IMR-90 (cell line): Measurements from ENCODE around the gene MAOA. TPM values are rescaled to one million over a fixed set of nuclear protein-coding genes. Genes with fewer than 3 reads are reported as not detected.

ENCODE experiments used
- ATAC-seq: fragments of 200-7000 bp; cut with Tn5 transposase; 2 replicates; pipeline ENCODE4 v1.9.1; 2020; ENCODE audit warnings: low read depth, mild to moderate bottlenecking, moderate library complexity
- BruUV-seq: library from RNA; stranded (reverse); fragments of 400-500 nt; replicated peaks from 2 replicates; lab custom pipeline; 2021; lab: Mats Ljungman, UMichigan
- CTCF ChIA-PET: fragments of 300-600 bp; formaldehyde crosslinking; extraction: SDS; loops from one replicate; lab custom pipeline; 2021; ENCODE audit warnings: antibody characterized with exemption; lab: Yijun Ruan, JAX
- POLR2A ChIA-PET: fragments of 300-600 bp; sonication (Branson Sonifier 250); formaldehyde crosslinking; loops from one replicate; lab custom pipeline; 2022; ENCODE audit warnings: antibody characterized with exemption; ENCODE audit not compliant: unreplicated experiment; lab: Charles Lee
- DNase-seq: peaks from one replicate; pipeline ENCODE4 v3.0.0; 2013
- H2AFZ ChIP-seq: replicated peaks from 2 replicates; pipeline ENCODE3; 2013; ENCODE audit warnings: low read length, mild to moderate bottlenecking; ENCODE audit not compliant: poor library complexity
- H2AK5ac ChIP-seq: 2 replicates; pipeline ENCODE4 v1.6.1; 2013; ENCODE audit warnings: low read depth, low read length, inconsistent platforms
- H2AK9ac ChIP-seq: replicated peaks from 2 replicates; pipeline ENCODE3; 2013; ENCODE audit warnings: mild to moderate bottlenecking, low read depth, low read length, moderate library complexity; ENCODE audit not compliant: poor library complexity
- H2BK120ac ChIP-seq: 2 replicates; pipeline ENCODE4 v1.6.1; 2013; ENCODE audit warnings: low read depth, low read length, inconsistent platforms
- H2BK15ac ChIP-seq: 3 replicates; pipeline ENCODE4 v1.6.1; 2013; ENCODE audit warnings: low read depth, low read length, inconsistent platforms
- H2BK20ac ChIP-seq: 2 replicates; pipeline ENCODE4 v1.6.1; 2013; ENCODE audit warnings: low read depth, mild to moderate bottlenecking, inconsistent platforms, low read length, moderate library complexity
- H2BK5ac ChIP-seq: 2 replicates; pipeline ENCODE4 v1.6.1; 2013; ENCODE audit warnings: mild to moderate bottlenecking, low read depth, low read length, inconsistent platforms; ENCODE audit not compliant: poor library complexity, severe bottlenecking
- H3K14ac ChIP-seq: replicated peaks from 2 replicates; pipeline ENCODE4 v1.6.1; 2013; ENCODE audit warnings: low read depth, low read length, inconsistent platforms
- H3K18ac ChIP-seq: 2 replicates; pipeline ENCODE4 v1.6.1; 2013; ENCODE audit warnings: low read depth, low read length, control low read depth
- H3K23ac ChIP-seq: 2 replicates; pipeline ENCODE4 v1.6.1; 2013; ENCODE audit warnings: low read depth, low read length, inconsistent platforms
- H3K27ac ChIP-seq: 2 replicates; pipeline ENCODE4 v1.5.1; 2013; ENCODE audit warnings: mild to moderate bottlenecking, control low read depth, low read length; ENCODE audit not compliant: insufficient read depth
- H3K27me3 ChIP-seq: 2 replicates; pipeline ENCODE4 v1.6.1; 2013; ENCODE audit warnings: low read length; ENCODE audit not compliant: control insufficient read depth, insufficient read depth
- H3K36me3 ChIP-seq: 2 replicates; pipeline ENCODE4 v1.6.1; 2013; ENCODE audit warnings: low read length, mixed read lengths; ENCODE audit not compliant: control insufficient read depth, insufficient read depth
- H3K4ac ChIP-seq: 2 replicates; pipeline ENCODE4 v1.6.1; 2013; ENCODE audit warnings: low read depth, low read length, inconsistent platforms
- H3K4me1 ChIP-seq: 2 replicates; pipeline ENCODE4 v1.6.1; 2013; ENCODE audit warnings: low read length, mixed read lengths; ENCODE audit not compliant: control insufficient read depth, insufficient read depth
- H3K4me2 ChIP-seq: 2 replicates; pipeline ENCODE4 v1.6.1; 2013; ENCODE audit warnings: low read depth, mild to moderate bottlenecking, control low read depth, low read length, moderate library complexity
- H3K4me3 ChIP-seq: 2 replicates; pipeline ENCODE4 v1.5.1; 2013; ENCODE audit warnings: low read depth, mild to moderate bottlenecking, control low read depth, low read length, moderate library complexity; ENCODE audit not compliant: insufficient read depth
- H3K56ac ChIP-seq: 2 replicates; pipeline ENCODE4 v1.6.1; 2013; ENCODE audit warnings: low read length, inconsistent platforms; ENCODE audit not compliant: insufficient read depth; ENCODE audit errors: extremely low read depth
- H3K79me1 ChIP-seq, 2 experiments: 2 replicates each; pipeline ENCODE4 v1.6.1; 2013; ENCODE audit warnings: low read length in 2 of 2, inconsistent platforms in 1 of 2, low read depth in 1 of 2
- H3K9ac ChIP-seq: 2 replicates; pipeline ENCODE4 v1.6.1; 2013; ENCODE audit warnings: low read depth, low read length, control low read depth
- H3K9me1 ChIP-seq: 2 replicates; pipeline ENCODE4 v1.6.1; 2013; ENCODE audit warnings: low read length, inconsistent platforms; ENCODE audit not compliant: insufficient read depth
- H3K9me3 ChIP-seq: 2 replicates; pipeline ENCODE4 v1.6.1; 2013; ENCODE audit warnings: low read length; ENCODE audit not compliant: control insufficient read depth, insufficient read depth
- H4K20me1 ChIP-seq: 2 replicates; pipeline ENCODE4 v1.6.1; 2013; ENCODE audit warnings: low read length, inconsistent platforms; ENCODE audit not compliant: insufficient read depth
- H4K5ac ChIP-seq: 2 replicates; pipeline ENCODE4 v1.6.1; 2013; ENCODE audit warnings: mild to moderate bottlenecking, low read depth, low read length, control low read depth
- H4K8ac ChIP-seq, 2 experiments: 2 replicates each; pipeline ENCODE4 v1.6.1; 2013; ENCODE audit warnings: low read depth in 2 of 2, low read length in 2 of 2, control low read depth in 1 of 2, inconsistent platforms in 1 of 2
- H4K91ac ChIP-seq: 2 replicates; pipeline ENCODE4 v1.6.1; 2013; ENCODE audit warnings: low read depth, low read length, inconsistent platforms; ENCODE audit not compliant: insufficient read depth
- BHLHE40 ChIP-seq: fragments of 150-350 bp; IDR thresholded peaks from 2 replicates; pipeline ENCODE4 v1.6.1; 2016; ENCODE audit warnings: mild to moderate bottlenecking, low read depth, low read length
- CHD1 ChIP-seq: IDR thresholded peaks from 2 replicates; pipeline ENCODE4 v1.6.1; 2012; ENCODE audit warnings: low read depth, low read length, improper control_type of control experiment
- FOS ChIP-seq: fragments of 150-350 bp; IDR thresholded peaks from 2 replicates; pipeline ENCODE4 v1.6.1; 2016; ENCODE audit warnings: low read depth, low read length
- MAZ ChIP-seq: IDR thresholded peaks from 2 replicates; pipeline ENCODE4 v1.6.1; 2012; ENCODE audit warnings: low read depth, mild to moderate bottlenecking, low read length, improper control_type of control experiment, moderate library complexity, borderline replicate concordance
- RAD21 ChIP-seq: IDR thresholded peaks from 2 replicates; pipeline ENCODE4 v1.6.1; 2012; ENCODE audit warnings: low read length, improper control_type of control experiment
- RCOR1 ChIP-seq: IDR thresholded peaks from 2 replicates; pipeline ENCODE4 v1.6.1; 2012; ENCODE audit warnings: mild to moderate bottlenecking, low read length, improper control_type of control experiment; ENCODE audit not compliant: insufficient replicate concordance
- WGBS, 2 experiments: methylation state at CpG; one replicate each; pipeline versions ENCODE4 v1.1.5 to v1.1.7; 2013; ENCODE audit warnings: missing lambda C conversion rate in 2 of 2; ENCODE audit not compliant: insufficient read length in 1 of 2; ENCODE audit errors: extremely low coverage in 2 of 2; 5-methylcytosine and 5-hydroxymethylcytosine counted together
- dilution Hi-C: fragments of 300-500 bp; cut with HindIII; formaldehyde crosslinking; loops from one replicate; pipeline ENCODE4 v1.14.3; 2018; ENCODE audit warnings: low sequenced_read_pairs; ENCODE audit not compliant: unreplicated experiment
- in situ Hi-C: fragments of 300-500 bp; cut with MboI; formaldehyde crosslinking; loops from 3 replicates; pipeline ENCODE4 v1.14.3; 2019; ENCODE audit warnings: low sequenced_read_pairs, inconsistent platforms, mixed read lengths
- intact Hi-C: fragments of 100-400 bp; cut with micrococcal nuclease; formaldehyde crosslinking; loops from 2 replicates; pipeline ENCODE4 v1.10.0; 2022
- polyA plus RNA-seq, 3 experiments: library from polyadenylated mRNA; depleted of rRNA; stranded (reverse); fragments of >200 nt; gene quantifications; 2 replicates each; pipeline ENCODE4 v1.2.3, GENCODE V29; 2012; ENCODE audit warnings: low replicate concordance in 1 of 3
- total RNA-seq: library from RNA; depleted of rRNA; stranded (reverse); fragments of >200 nt; gene quantifications from 2 replicates; pipeline ENCODE4 v1.2.3, GENCODE V29; 2012
- TF ChIP-seq, protein P1 (sequence below): conservative IDR thresholded peaks from 2 replicates; pipeline ENCODE4 v1.5.1; 2012; ENCODE audit warnings: mild to moderate bottlenecking, low read depth, low read length, improper control_type of control experiment
- TF ChIP-seq, protein P2 (sequence below): fragments of 150-350 bp; IDR thresholded peaks from 2 replicates; pipeline ENCODE4 v1.6.1; 2016; ENCODE audit warnings: low read depth, mild to moderate bottlenecking, low read length, moderate library complexity, borderline replicate concordance
- TF ChIP-seq, protein P3 (sequence below): fragments of 150-350 bp; IDR thresholded peaks from 2 replicates; pipeline ENCODE4 v1.6.1; 2017; ENCODE audit warnings: mild to moderate bottlenecking, antibody characterized with exemption, low read length, low read depth

Gene MAOA
- total and polyA plus RNA-seq, 2 of the 4 experiments (the other 2 are of a cell fraction), result 0.14 to 0.36 TPM

DNA sequence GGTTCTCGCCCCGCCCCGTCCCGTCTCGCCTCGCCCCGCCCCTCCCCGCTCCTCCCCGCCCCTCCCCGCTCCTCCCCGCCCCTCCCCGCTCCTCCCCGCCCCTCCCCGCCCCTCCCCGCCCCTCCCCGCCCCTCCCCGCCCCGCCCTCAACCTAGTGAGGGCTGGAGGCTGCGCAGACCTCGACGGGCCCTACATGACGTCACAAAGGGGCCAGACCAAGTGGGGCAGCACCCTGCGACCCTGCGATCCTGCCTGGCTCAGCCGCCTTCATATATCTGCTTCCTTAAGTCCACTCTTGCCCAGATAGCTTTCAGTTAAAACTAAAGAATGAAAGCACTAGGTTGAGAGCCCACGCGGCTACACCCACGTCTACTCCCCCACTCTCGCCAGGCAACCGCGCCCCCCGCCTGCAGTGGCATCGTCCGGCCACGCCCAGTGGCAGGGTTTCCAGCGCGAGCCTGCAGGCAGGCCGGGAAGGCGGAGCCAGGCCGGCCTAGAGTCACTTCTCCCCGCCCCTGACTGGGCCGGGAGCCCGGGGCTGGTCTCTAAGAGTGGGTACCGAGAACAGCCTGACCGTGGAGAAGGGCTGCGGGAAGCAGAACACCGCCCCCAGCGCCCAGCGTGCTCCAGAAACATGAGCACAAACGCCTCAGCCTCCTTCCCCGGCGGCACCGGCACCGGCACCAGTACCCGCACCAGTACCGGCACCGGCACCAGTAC, 1.5 kb upstream of the MAOA start:
- Histone ChIP-seq H4K91ac (peak overlapping the region; percentile 97; the same call in 1 of the 2 replicates), H3K18ac (peak overlapping the region; percentile 95), H2BK20ac (peak overlapping the region; percentile 88; the same call in 1 of the 2 replicates), H3K27ac (peak overlapping the region; percentile 98), H3K79me1 (no peaks in the 10 kb centered on the region), H3K56ac (peak overlapping the region; percentile 73; the same call in 1 of the 2 replicates), H2BK5ac (peak overlapping the region; percentile 82), H3K4me3 (peak overlapping the region; percentile 59), H3K9ac (peak overlapping the region; percentile 90), H3K14ac (no peak overlapping the region; the same call in 1 of the 2 replicates), H4K20me1 (no peaks in the 10 kb centered on the region), H2AK5ac (no peak overlapping the region), H3K9me3 (peaks cover 2% of the 10 kb centered on the region; the same call in 1 of the 2 replicates), H3K4me1 (no peaks in the 10 kb centered on the region), H3K27me3 (peaks cover 2% of the 10 kb centered on the region), H2BK120ac (peak overlapping the region; percentile 93), H3K4me2 (peak overlapping the region; percentile 82), H3K4ac (peak overlapping the region; percentile 67), H2AK9ac (no peak overlapping the region), H3K23ac (no peak overlapping the region), H2BK15ac (peak overlapping the region; percentile 74; the same call in 1 of the 3 replicates), H4K8ac (peak overlapping the region; percentile 50 to 88), H4K5ac (peak overlapping the region; percentile 93), H3K36me3 (no peaks in the 10 kb centered on the region), H3K9me1 (no peaks in the 10 kb centered on the region), H2AFZ (peak overlapping the region; percentile 77)
- DNase-seq (peak; percentile 77), ATAC-seq (peak; percentile 97)
- WGBS, 2 experiments, result 61% methylated on average over 17 of the region's 57 CpGs; no CpG with 5 or more reads in 1 of the 2 experiments
- TF ChIP-seq, protein P1, sequence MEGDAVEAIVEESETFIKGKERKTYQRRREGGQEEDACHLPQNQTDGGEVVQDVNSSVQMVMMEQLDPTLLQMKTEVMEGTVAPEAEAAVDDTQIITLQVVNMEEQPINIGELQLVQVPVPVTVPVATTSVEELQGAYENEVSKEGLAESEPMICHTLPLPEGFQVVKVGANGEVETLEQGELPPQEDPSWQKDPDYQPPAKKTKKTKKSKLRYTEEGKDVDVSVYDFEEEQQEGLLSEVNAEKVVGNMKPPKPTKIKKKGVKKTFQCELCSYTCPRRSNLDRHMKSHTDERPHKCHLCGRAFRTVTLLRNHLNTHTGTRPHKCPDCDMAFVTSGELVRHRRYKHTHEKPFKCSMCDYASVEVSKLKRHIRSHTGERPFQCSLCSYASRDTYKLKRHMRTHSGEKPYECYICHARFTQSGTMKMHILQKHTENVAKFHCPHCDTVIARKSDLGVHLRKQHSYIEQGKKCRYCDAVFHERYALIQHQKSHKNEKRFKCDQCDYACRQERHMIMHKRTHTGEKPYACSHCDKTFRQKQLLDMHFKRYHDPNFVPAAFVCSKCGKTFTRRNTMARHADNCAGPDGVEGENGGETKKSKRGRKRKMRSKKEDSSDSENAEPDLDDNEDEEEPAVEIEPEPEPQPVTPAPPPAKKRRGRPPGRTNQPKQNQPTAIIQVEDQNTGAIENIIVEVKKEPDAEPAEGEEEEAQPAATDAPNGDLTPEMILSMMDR, result 0 out of 2 replicates have a peak, but pooled peaks have one; percentile 1
- TF ChIP-seq MAZ (peak; percentile 29; the same call in 1 of the 2 replicates), RAD21 (no peak), RCOR1 (no peak), CHD1 (peak; percentile 65; the same call in 1 of the 2 replicates), BHLHE40 (peak; percentile 87), FOS (no peak)
- TF ChIP-seq, protein P2, sequence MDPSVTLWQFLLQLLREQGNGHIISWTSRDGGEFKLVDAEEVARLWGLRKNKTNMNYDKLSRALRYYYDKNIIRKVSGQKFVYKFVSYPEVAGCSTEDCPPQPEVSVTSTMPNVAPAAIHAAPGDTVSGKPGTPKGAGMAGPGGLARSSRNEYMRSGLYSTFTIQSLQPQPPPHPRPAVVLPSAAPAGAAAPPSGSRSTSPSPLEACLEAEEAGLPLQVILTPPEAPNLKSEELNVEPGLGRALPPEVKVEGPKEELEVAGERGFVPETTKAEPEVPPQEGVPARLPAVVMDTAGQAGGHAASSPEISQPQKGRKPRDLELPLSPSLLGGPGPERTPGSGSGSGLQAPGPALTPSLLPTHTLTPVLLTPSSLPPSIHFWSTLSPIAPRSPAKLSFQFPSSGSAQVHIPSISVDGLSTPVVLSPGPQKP, result no peak
- TF ChIP-seq, protein P3, sequence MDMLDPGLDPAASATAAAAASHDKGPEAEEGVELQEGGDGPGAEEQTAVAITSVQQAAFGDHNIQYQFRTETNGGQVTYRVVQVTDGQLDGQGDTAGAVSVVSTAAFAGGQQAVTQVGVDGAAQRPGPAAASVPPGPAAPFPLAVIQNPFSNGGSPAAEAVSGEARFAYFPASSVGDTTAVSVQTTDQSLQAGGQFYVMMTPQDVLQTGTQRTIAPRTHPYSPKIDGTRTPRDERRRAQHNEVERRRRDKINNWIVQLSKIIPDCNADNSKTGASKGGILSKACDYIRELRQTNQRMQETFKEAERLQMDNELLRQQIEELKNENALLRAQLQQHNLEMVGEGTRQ, result no peak
- in situ Hi-C loops (no loop called here), dilution Hi-C loops (no loop called here), intact Hi-C loops (loop anchor here (2.0 kb wide), 2 partner anchors 92 to 96 kb away; no protein-coding TSS in a partner anchor)
- ChIA-PET CTCF (interaction anchor here (0.6 kb wide), 1 partner anchor 108 kb away, joined by 3 read pairs; no protein-coding TSS in a partner anchor), POLR2A (interaction anchor here (0.5 kb wide), 1 partner anchor 22 kb away, joined by 3 read pairs; no protein-coding TSS in a partner anchor)
- no TSS peak for BruUV-seq
